Right kidney (tissue), 1 donor: ENCODE data around the gene RAET1E.
"Not testable (repeated sequence)": the region's sequence is repeated elsewhere in the genome, so short reads cannot be mapped to it uniquely, and the experiment has no call there.

Experiments
- DNase-seq: peaks from one replicate; pipeline ENCODE4 v3.0.0-alpha.2; 2016

Gene RAET1E

GRCh38 chr6:149889326-149889725 lies 8.6 kb downstream of the RAET1E start:
- DNase-seq: no peak

DNA sequence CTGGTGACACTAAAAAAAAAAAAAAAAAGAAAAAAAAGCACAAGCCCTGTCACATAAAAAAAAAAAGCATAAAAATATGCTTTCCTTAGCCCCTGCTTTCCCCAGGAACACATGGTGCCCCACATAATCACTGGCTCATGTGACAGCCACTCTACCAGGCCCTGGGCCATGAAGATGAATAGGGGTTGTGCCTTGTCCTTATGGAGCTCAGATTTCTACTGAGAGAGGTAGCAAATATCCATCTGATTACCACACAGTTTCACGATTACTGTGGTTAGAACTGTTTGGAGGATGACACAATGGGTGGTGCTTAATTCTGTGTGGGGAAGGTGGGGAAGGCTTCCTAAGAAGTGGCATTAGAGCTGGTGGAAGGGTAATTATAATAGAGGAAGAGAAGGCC lies 9.3 kb downstream of the RAET1E start:
- no peak for DNase-seq

DNA sequence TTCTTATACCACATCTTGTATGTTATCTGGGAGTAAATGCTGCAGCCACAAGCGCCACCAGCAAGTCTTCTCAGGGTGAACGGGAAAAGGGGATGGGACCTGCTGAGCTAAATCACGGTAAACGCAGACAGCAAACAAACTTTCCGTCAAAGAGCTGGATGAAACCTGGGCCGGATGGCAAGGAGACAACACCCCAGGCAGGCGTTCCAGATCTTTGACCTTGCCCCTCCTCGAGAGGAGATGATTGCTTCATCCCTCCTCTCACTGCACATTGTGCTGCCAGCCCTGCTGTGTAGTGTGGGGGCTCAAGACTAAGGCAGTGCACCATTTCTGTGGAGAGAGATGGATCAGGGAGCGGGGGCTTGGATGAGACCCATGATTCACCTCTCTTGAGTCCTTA lies 9.8 kb downstream of the RAET1E start:
- DNase-seq: no peak

DNA sequence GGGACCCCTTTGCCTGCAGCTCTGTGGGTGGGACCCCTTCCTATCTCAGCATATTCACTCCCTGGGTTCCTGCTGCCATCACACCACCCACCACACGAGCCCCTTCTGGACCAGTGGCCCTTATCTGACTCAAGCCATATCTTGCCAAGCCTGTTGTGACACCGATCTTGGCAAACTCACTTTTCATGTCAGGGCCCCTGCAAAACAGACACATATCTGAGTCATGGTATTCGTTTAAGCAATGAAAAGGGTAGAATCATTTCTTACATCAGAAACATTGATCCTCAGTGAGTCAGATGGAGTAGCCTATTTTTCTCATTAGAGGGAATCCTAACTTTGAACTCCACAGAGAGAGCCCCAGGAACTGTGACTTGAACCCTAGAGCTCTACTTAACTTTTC lies 10.6 kb downstream of the RAET1E start:
- no peak for DNase-seq

DNA sequence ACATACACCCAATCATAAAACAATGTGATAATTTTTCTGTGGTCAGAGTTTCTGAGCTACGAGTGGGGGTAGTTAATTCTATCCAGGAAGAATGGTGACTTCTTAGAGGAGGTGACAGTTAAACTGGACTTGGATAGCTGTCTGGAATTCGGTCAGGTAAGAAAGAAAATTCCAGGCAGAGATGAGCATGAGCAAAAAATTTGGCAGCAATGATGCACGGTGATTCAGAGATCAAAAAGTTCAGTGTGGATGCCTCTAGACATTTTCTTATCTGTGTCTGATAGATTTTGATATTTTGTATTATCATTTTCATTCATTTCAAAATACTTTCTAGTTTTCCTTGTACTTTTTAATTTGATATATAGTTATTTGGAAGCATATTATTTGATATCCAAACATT lies 12.0 kb downstream of the RAET1E start:
- no peak for DNase-seq

DNA sequence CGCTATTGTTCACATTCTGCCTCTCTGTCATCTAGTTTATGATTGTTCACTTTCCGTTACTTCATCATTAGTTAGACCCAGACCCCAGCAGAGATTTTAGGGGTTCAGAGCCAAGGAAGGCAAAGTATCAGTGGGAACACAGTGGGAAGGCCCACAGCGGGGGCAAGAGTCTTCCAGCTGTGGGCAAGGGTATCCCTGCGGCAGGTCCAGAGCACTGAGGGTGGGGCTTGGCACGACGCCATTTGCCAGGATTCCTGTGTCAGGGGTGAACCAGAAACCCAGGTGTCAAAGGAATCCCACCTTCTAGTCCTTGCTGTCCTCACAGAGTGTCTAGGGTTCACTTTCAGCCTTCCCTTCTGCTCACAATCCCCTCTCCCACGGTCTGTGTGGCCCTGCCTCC lies 13.3 kb downstream of the RAET1E start:
- no peak for DNase-seq

DNA sequence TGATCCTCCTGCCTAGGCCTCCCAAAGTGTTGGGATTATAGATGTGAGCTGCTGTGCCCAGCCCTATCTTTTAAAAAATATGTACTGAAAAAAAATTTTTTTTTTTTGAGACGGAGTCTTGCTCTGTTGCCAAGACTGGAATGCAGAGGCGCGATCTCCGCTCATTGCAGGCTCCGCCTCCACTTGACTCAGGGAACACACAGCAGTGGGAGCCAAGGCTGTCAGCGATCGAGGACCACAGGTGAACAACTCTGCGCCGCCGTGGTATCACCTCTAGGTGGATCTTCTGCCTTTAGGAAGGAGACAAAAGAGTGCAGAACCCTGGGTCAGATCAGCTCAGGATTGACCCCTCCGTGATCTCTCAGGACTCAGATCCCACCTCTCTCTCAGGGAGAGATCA lies 13.7 kb downstream of the RAET1E start:
- DNase-seq: no peak

DNA sequence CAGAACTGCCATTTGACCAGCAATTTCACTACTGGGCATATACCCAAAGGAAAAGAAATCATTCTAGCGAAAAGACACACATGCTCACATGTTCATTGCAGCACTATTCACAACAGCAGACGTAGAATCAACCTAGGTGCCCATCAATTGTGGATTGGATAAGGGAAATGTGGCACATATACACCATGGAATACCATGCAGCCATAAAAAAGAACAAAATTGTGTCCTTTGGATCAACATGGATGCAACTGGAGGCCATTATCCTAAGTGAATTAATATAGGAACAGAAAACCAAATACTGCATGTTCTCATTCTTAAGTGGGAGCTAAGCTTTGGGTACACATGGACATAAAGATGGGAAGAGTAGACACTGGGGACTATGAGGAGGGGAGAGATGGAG lies 16.1 kb downstream of the RAET1E start:
- no peak for DNase-seq

- no peak for DNase-seq
Observed at GRCh38 chr6:149881066-149881766, 16.7 kb downstream of the RAET1E start.

GRCh38 chr6:149877659-149878058 lies 20.3 kb downstream of the RAET1E start:
- DNase-seq: no peak

DNA sequence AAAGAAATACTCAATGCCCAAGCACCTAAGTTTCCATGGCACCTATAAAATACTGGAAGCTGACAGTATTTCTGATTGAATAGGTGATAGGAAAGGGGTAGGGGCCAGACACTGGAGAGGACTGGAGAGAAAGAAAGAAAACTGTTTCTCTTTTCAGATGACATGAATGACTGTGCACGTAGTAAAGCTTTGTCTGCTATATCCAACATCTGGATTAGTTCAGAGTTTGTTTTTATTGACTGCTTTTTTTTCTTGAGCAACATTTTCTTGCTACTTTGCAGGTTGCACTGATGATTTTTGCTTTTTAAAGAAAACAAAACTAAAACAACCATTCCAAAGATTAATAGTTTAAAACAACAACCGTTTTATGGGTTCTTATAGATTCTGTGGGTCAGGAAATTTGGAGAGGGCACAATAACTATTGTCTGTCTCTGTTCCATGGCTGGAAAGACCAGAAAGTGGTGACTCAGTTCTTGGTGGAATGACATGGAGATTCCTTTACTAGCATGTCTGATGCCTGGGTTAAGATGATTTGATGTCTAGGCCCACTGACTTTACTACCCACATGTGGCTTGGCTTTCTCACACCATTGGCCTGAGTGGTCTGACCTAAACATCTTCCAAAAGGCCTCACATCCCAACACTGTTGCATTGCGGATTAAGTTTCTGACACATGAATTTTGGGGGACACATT lies 21.5 kb downstream of the RAET1E start:
- DNase-seq: no peak

DNA sequence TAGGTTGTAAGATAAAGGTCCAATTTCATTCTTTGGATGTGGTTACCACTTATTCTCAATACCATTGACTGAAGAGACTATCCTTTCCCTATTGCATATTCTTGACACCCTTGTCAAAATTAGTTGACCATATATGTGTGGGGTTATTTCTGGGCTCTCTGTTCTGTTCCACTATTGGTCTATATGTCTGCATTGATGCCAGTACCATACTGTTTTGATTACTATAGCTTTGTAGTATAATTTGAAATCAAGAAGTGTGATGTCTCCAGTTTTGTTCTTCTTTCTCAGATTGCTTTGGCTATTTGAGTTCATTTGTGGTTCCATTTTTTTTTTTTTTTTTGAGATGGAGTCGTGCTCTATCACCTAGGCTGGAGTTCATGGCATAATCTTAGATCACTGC lies 25.7 kb downstream of the RAET1E start:
- no peak for DNase-seq

DNA sequence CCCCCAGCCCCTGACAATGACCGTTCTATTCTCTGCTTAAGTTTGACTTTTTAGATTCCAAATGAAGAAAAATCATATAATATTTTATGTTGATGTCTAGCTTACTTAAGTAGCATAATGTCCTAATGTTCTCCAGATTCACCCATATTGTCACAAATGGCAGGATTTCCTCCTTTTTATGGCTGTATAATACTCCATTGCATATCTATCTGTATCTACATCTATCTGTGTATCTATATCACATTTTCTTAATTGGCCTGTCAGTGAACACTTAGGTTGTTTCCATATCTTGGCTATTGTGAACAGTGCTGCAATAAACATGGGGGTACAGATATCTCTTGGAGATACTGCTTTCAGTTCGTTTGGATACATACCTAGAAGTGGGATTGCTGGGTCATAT lies 26.7 kb downstream of the RAET1E start:
- DNase-seq: no peak

DNA sequence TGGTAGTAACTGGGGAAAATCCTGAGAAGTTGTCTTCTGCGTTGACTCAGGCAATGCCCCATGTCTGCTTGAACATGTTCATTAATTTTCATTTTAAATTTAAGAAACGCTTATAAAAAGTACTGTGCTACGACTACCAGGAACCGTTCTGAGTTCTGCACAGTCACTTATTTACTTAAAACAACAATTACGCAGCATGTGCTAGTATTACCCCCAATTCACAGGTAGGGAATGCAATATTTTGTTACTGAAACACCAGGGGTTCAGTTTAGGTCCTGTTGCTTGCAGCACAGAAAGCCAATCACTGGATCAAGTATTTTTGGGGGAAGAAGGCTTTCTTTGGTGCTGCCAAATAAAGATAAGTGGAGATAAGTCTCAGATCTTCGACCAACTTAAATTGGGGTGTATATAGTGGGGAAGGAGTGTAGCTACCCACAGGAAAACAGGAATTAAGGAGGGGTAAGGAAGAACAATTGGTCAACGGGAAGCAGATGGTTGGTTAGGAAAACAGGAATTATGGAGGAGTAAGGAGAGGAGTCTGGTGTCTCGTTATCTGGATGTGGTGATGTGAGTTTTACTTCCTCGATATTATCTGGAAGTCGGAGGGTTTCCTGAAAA lies 28.5 kb downstream of the RAET1E start:
- no peak for DNase-seq

DNA sequence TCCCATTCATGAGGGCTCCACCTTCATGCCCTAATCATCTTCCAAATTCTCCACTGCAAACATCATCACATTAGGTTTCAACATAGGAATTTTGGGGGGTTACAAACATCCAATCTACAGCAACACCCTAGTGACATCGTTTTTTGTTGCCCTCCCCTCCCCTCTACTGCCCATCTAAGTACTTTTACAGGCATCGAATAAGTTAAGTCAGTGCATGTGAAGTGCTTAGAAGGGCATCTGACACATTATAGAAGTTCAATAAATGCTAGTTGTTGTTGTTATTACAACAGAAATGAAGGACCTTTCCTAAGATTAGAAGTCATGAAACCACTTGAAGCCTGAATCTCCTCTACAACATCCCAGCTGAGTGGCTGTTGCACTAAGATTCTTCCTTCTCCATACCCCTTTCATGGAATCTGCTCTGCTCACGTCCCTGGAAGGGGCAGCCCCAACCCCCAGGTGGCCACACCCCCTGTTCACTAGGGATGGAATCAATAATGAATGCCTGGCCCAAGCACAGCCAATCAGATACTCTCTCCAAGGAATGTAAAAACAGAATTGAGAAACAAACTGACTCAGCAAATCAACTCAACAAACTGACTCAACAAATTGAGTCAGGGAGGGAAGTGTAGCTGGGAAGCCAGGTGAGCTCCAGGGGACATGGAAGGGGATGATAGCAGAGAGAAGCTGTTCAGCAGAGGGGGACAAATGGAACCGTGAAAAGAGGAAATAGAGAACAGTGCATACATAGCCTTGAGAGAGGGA lies 29.9 kb downstream of the RAET1E start:
- no peak for DNase-seq

DNA sequence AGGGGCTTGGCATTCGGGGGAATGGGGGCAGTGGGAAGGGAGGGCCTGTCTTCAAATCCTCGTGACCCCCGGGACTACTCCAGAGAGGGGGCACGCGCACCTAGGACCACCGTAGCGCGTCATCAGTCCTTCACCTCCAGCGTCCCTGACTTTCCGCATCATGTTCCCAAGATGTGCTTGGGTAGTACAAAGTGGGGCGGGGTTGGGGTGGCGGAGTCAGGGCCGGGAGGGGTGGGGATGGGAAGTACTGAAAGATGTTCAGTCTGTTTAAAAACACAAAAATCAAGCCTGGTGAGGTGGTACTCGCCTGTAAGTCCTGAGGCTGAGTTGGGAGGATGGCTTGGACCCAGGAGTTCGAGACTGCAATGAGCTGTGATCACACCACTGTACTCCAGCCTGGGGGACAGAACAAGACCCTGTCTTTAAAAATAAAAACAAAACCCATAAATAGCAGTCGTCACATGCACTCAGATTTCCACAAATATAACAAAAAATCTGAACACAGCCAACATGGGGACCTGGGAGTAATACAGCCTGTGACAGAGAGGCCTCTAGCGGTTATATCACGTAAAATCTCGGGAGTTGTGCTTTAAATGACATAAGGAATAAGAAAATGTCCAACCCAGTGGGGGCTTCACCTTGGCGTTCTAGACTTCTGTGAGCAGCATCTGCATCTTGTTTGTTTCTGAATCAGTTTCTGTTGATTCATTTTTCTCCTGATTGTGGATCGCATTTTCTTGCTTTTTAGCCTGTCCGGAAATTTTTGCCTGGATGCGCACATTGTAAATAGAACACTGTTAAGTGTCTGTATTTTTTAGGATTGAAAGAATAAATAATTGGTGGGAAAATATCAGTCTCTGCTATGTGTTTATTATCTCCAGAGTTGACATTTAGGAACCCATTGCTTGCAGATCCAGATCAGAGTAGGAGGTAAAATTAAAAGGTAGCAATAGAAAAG lies 33.1 kb downstream of the RAET1E start:
- peak; percentile 52 for DNase-seq

DNA sequence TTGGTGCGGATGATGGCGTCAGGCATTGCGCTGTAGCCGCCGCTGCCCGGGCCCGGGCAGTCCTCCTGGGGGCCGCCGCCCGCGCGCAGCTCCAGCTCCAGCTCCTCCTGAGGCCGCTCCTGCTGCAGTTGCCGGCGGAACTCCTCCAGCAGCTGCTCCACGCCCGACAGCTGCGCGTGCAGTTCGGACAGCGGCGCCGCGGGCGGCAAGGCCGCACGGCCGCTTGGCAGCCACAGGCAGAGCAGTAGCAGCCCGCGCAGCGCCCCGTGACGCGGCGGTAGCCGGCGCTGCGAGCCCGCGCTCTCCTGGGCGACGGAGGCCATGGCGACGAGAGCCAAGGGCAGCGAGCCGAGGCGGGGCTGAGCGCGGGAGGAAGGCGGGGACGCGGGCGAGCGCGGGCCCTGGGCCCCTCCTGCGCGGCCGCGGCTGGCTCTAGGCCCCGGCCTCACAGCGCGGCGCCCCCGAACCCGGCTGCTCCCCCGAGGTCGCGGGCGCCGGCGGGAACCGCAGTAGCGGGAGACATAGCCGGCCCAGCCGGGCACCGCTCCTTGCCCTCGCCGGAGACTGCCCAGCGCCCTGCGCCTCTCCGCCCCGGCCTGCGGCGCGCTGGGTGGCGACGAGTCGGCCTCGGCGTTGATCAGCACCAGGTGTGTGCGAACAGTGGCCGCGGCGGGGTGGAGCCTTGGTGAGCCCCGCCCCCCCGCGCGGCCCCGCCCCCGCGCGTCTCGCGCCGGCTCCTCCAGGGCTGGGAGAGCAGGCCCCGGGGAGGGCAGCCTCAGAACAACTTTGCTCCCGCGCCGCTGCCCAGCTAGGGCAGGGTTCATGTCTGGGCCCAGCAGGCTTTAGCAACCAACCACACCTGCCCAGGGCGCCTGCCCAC lies 34.0 kb downstream of the RAET1E start, which contains the start of gene LRP11:
Gene LRP11 (minus strand): TSS at position 662 of the 880 bp plus-strand sequence. CDS start 339 bp downstream, at position 323.
- peak; percentile 99 for DNase-seq

DNA sequence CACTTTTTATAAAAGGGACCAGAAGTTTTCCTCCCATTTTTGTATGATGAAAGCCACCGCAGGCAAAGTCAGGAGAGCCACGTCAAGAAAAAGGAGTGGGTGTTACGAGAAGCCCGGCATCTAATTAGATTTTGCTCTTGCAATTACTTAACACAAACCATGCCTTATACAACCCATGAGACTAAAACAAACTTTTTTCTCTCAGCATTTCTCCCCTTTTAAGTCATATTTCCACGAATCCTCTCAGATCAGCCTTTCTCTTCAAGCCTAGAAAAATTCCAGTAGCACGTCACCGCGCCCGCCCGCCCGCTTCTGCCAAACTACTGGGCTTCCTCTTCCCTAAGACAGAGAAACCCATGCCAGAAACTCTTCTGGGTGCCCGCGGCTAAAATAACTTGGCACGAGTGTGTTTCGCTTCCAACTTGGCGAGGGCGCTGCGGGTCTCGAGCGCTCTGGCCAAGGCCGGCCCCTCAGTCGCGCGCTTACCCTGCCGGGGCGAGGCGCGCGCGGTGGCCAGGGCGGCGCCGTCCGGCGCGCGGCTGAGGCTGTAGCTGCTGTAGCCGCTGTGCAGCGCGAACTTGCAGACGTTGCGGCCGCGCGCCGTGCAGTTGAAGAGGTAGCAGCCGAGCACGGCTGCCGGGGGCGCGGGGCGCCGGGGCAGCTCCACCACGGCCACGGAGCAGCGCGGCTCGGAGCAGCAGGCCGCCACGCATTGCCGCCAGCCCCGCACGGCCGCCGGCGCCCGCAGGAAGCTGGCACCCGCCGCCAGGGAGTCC lies 34.8 kb downstream of the RAET1E start:
- peak; percentile 89 for DNase-seq

GRCh38 chr6:149862424-149862738 lies 35.5 kb downstream of the RAET1E start:
- DNase-seq: not testable (repeated sequence)
